CD14-positive monocyte (primary cell): ENCODE data around the gene PPIG. TPM values are rescaled to one million over a fixed set of nuclear protein-coding genes. Genes with fewer than 3 reads are reported as not detected.

Source experiments
- DNase-seq, 3 donors: peaks; one replicate each; pipeline ENCODE4 v3.0.0-alpha.2; 2011 to 2022
- H2AFZ ChIP-seq: 2 replicates; pipeline ENCODE4 v1.6.0; 2012; ENCODE audit warnings: mild to moderate bottlenecking, low read depth, low read length, inconsistent platforms; ENCODE audit not compliant: insufficient read depth, poor library complexity, severe bottlenecking
- H3K27ac ChIP-seq, 2 donors: 1 replicate in 1 of 2; 2 replicates in 1 of 2; pipeline ENCODE4 v1.5.1; 2012 to 2013; ENCODE audit warnings: low read length in 2 of 2, control low read depth in 1 of 2, inconsistent platforms in 1 of 2, low read depth in 1 of 2, mild to moderate bottlenecking in 1 of 2
- H3K27me3 ChIP-seq, 2 donors: one replicate each; pipeline versions ENCODE4 v1.6.0 to v1.6.1; 2011 to 2013; ENCODE audit warnings: low read length in 2 of 2; ENCODE audit not compliant: control insufficient read depth in 2 of 2, insufficient read depth in 2 of 2
- H3K36me3 ChIP-seq, 2 donors: replicated peaks in 1 of 2; 1 replicate in 1 of 2; 2 replicates in 1 of 2; pipeline versions ENCODE4 v1.5.1 to v1.6.1; 2012 to 2013; ENCODE audit warnings: low read length in 2 of 2, control low read depth in 1 of 2, inconsistent platforms in 1 of 2, mild to moderate bottlenecking in 1 of 2; ENCODE audit not compliant: insufficient read depth in 2 of 2, control insufficient read depth in 1 of 2
- H3K4me1 ChIP-seq, 2 donors: 1 replicate in 1 of 2; 2 replicates in 1 of 2; pipeline versions ENCODE4 v1.5.1 to v1.6.1; 2012 to 2013; ENCODE audit warnings: low read length in 2 of 2, control low read depth in 1 of 2, inconsistent platforms in 1 of 2, mild to moderate bottlenecking in 1 of 2, moderate library complexity in 1 of 2; ENCODE audit not compliant: insufficient read depth in 2 of 2, control insufficient read depth in 1 of 2
- H3K4me2 ChIP-seq: replicated peaks from 2 replicates; pipeline ENCODE3; 2012; ENCODE audit warnings: low read length, moderate library complexity, mild to moderate bottlenecking; ENCODE audit not compliant: poor library complexity, severe bottlenecking; ENCODE audit errors: extremely low read depth
- H3K4me3 ChIP-seq, 3 experiments: fragments of 200-600 bp in 1 of 3; sonication (generic) in 1 of 3; replicated peaks in 1 of 3; 1 replicate in 2 of 3; 2 replicates in 1 of 3; pipeline ENCODE4 v1.5.1; 2011 to 2013; ENCODE audit warnings: low read length in 3 of 3, mild to moderate bottlenecking in 3 of 3, control low read depth in 2 of 3, low read depth in 2 of 3, inconsistent platforms in 1 of 3, moderate library complexity in 1 of 3
- H3K79me2 ChIP-seq: 2 replicates; pipeline ENCODE4 v1.6.0; 2012; ENCODE audit warnings: mild to moderate bottlenecking, control low read depth, inconsistent platforms, low read length, moderate library complexity; ENCODE audit not compliant: insufficient read depth
- H3K9ac ChIP-seq: 2 replicates; pipeline ENCODE4 v1.6.0; 2017; ENCODE audit warnings: low read length, mild to moderate bottlenecking; ENCODE audit not compliant: insufficient read depth, poor library complexity, severe bottlenecking
- H3K9me3 ChIP-seq, 2 donors: replicated peaks in 1 of 2; 1 replicate in 1 of 2; 2 replicates in 1 of 2; pipeline versions ENCODE4 v1.5.1 to v1.6.1; 2012 to 2013; ENCODE audit warnings: low read length in 2 of 2, control low read depth in 1 of 2; ENCODE audit not compliant: control insufficient read depth in 1 of 2, insufficient read depth in 1 of 2
- H4K20me1 ChIP-seq: 2 replicates; pipeline ENCODE4 v1.6.0; 2012; ENCODE audit warnings: mild to moderate bottlenecking, low read length, control low read depth, moderate library complexity; ENCODE audit not compliant: insufficient read depth
- H3K27ac Mint-ChIP-seq, 7 donors: one replicate each; pipeline ENCODE4 v1.8.0; 2020; ENCODE audit warnings: mild to moderate bottlenecking in 7 of 7, mixed read lengths in 7 of 7, moderate library complexity in 6 of 7, inconsistent platforms in 2 of 7
- H3K27me3 Mint-ChIP-seq, 3 donors: one replicate each; pipeline ENCODE4 v1.8.0; 2021 to 2022; ENCODE audit warnings: low read depth in 3 of 3, mild to moderate bottlenecking in 3 of 3, mixed read lengths in 3 of 3, moderate library complexity in 3 of 3, inconsistent platforms in 1 of 3
- H3K36me3 Mint-ChIP-seq, 2 donors: one replicate each; pipeline ENCODE4 v1.8.0; 2020; ENCODE audit warnings: mixed read lengths in 2 of 2, inconsistent platforms in 1 of 2, mild to moderate bottlenecking in 1 of 2
- H3K4me1 Mint-ChIP-seq: one replicate; pipeline ENCODE4 v1.8.0; 2020; ENCODE audit warnings: mild to moderate bottlenecking, mixed read lengths
- H3K4me3 Mint-ChIP-seq, 2 donors: one replicate each; pipeline ENCODE4 v1.8.0; 2020; ENCODE audit warnings: mild to moderate bottlenecking in 2 of 2, mixed read lengths in 2 of 2, moderate library complexity in 1 of 2
- H3K9me3 Mint-ChIP-seq, 7 donors: one replicate each; pipeline ENCODE4 v1.8.0; 2020 to 2022; ENCODE audit warnings: mixed read lengths in 7 of 7, mild to moderate bottlenecking in 6 of 7, moderate library complexity in 6 of 7, inconsistent platforms in 2 of 7
- CTCF ChIP-seq: fragments of 200-600 bp; IDR thresholded peaks from one replicate; pipeline ENCODE4 v1.8.0; 2022; ENCODE audit warnings: antibody characterized with exemption, mild to moderate bottlenecking
- WGBS: methylation state at CpG from one replicate; pipeline ENCODE4 v1.1.5; 2013; ENCODE audit warnings: missing lambda C conversion rate; ENCODE audit not compliant: insufficient coverage; 5-methylcytosine and 5-hydroxymethylcytosine counted together
- intact Hi-C, 2 donors: fragments of 100-400 bp; cut with micrococcal nuclease; formaldehyde crosslinking; loops; one replicate each; pipeline versions ENCODE4 v1.15.0 to v1.15.1; 2023
- polyA plus RNA-seq, 3 donors: library from polyadenylated mRNA; depleted of rRNA in 1 of 3; unstranded in 2 of 3; stranded (reverse) in 1 of 3; fragments of 300-500 nt in 2 of 3; fragments of >200 nt in 1 of 3; fragmentation: Illumina TruSeq in 2 of 3; gene quantifications; 1 replicate in 2 of 3; 2 replicates in 1 of 3; pipeline ENCODE4 v1.2.3, GENCODE V29; 2012 to 2021

The PPIG gene
- polyA plus RNA-seq, 3 donors, result 21.0 to 34.4 (median 21.3) TPM

GRCh38 chr2:169623235-169623634, 39.1 kb downstream of the PPIG start:
- Histone ChIP-seq H3K79me2 (peaks cover 4% of the 10 kb centered on the region), H2AFZ (no peak overlapping the region), H3K4me3 (no peak overlapping the region), H3K4me1 (no peaks in the 10 kb centered on the region), H3K27ac (no peak overlapping the region), H3K36me3 (peaks cover 59 to 98% of the 10 kb centered on the region in 2 donors), H3K9me3 (no peaks in the 10 kb centered on the region), H3K27me3 (no peaks in the 10 kb centered on the region), H3K4me2 (no peak overlapping the region), H3K9ac (no peak overlapping the region), H4K20me1 (peaks cover 10% of the 10 kb centered on the region)
- intact Hi-C loops, result no loop called here
- Mint-ChIP-seq H3K27ac (peak overlapping the region in 2 of 7 donors; percentile 4 to 16), H3K36me3 (peaks cover 64 to 83% of the 10 kb centered on the region in 2 donors), H3K9me3 (no peaks in the 10 kb centered on the region), H3K4me1 (no peaks in the 10 kb centered on the region), H3K27me3 (no peaks in the 10 kb centered on the region), H3K4me3 (no peak overlapping the region)
- TF ChIP-seq CTCF, result no peak
- DNase-seq, result no peak
- WGBS, result 100% methylated on average over 1 of the region's 4 CpGs

DNA sequence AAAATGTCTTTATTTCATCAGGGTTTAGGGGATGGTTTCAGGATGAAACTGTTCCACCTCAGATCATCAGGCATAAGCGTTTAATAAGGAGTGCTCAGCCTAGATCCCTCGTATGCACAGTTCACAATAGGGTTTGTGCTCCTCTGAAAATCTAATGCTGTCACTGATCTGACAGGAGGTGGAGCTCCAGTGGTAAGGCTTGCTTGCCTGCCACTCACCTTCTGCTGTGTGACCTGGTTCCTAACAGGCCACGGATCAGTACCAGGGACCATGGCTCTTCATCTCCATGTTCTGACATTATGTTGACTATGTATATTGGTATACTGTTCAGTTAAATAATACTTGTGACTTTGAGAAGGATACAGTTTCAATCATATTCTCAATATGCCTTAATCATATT, 41.6 kb downstream of the PPIG start:
- H3K36me3 ChIP-seq, result peaks cover 59 to 99% of the 10 kb centered on the region in 2 donors
- no peaks in the 10 kb centered on the region for H3K9me3 Mint-ChIP-seq
- H3K27me3 Mint-ChIP-seq, result no peaks in the 10 kb centered on the region
- H3K9me3 ChIP-seq, result no peaks in the 10 kb centered on the region
- no peak overlapping the region for H3K4me3 Mint-ChIP-seq
- no peaks in the 10 kb centered on the region for H3K4me1 ChIP-seq
- WGBS, result 100% methylated on average over 2 of the region's 3 CpGs
- no peak overlapping the region for H3K9ac ChIP-seq
- peak overlapping the region in 2 of 7 donors; percentile 25 to 43 for H3K27ac Mint-ChIP-seq
- no peak for TF ChIP-seq CTCF
- H3K4me3 ChIP-seq, result no peak overlapping the region
- H3K4me1 Mint-ChIP-seq, result no peaks in the 10 kb centered on the region
- H2AFZ ChIP-seq, result no peak overlapping the region
- H4K20me1 ChIP-seq, result no peaks in the 10 kb centered on the region
- no peaks in the 10 kb centered on the region for H3K27me3 ChIP-seq
- H3K79me2 ChIP-seq, result no peaks in the 10 kb centered on the region
- H3K27ac ChIP-seq, result no peak overlapping the region
- intact Hi-C loops, result no loop called here
- H3K4me2 ChIP-seq, result no peak overlapping the region
- no peak for DNase-seq
- peaks cover 52 to 76% of the 10 kb centered on the region in 2 donors for H3K36me3 Mint-ChIP-seq
